ENCODE data around the gene GRWD1. TPM values are rescaled to one million over a fixed set of nuclear protein-coding genes. Genes with fewer than 3 reads are reported as not detected.
A peak's percentile ranks its signal among the peaks of the same experiment; 100 is the strongest.

Gene GRWD1
- total and polyA plus RNA-seq, 2 donors (not counting 1 experiment from before 2014, with no cell fraction given) = 10.6 to 40.7 TPM

DNA sequence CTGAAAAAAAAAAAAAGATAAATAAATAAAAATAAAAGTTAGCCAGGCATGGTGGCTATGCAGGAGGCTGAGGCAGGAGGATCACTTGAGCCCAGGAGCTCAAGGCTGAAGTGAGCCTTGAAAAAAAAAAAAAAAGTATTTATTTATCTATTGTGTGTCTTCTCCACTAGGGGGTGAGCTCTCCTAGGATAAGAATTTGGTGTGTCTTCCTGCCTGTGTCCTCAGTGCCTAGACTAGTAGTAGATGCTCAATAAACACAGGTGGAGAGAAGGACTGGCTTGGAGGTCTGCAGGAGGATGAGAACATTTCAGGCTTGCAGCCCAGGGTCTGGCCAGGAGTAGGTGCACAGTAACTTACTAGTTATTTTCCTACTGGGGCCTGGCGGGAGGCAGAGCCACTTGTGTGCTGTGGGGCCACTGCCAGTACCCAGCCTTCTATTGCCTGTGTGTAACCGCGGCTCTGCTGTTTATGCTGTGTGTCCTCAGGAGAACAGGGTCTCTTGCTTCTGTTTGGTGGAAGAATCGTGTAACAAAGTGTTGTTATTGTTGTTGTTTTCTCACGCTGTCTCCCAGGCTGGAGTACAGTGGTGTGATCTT is 60.5 kb downstream of the GRWD1 start:
- H3K4me3 Mint-ChIP-seq = no peak overlapping the region
- ChIA-PET CTCF (interaction anchor here (0.6 to 4.8 kb wide), 15 partner anchors 10 to 340 kb away, joined by 3 to 40 read pairs (median 4); partner anchors contain the start of genes CA11 and SPACA4), POLR2A (interaction anchor here (0.6 to 1.0 kb wide), 4 partner anchors 17 to 169 kb away, joined by 4 to 9 read pairs (median 4); no protein-coding TSS in a partner anchor)
- peak; percentile 58 for DNase-seq
- peaks cover 15% of the 10 kb centered on the region for H3K27me3 Mint-ChIP-seq
- H3K4me1 ChIP-seq (ENCODE audit: control insufficient read depth in 2 of 2, insufficient read depth in 2 of 2, low read length in 2 of 2) = peaks cover 24% of the 10 kb centered on the region in 2 donors
- no peak overlapping the region for H3K4me2 ChIP-seq (replicated peaks; ENCODE audit: low read depth, low read length, poor library complexity, severe bottlenecking)
- 97% methylated on average over 5 of the region's 5 CpGs for WGBS (ENCODE audit: insufficient coverage)
- no peaks in the 10 kb centered on the region for H3K36me3 ChIP-seq (replicated peaks in 1 of 2; ENCODE audit: control extremely low read depth in 1 of 2, control insufficient read depth in 1 of 2, extremely low read depth in 1 of 2, insufficient read depth in 2 of 2, low read length in 1 of 2)
- H4K20me1 ChIP-seq (ENCODE audit: control insufficient read depth, insufficient read depth, low read length, poor library complexity, severe bottlenecking) = no peaks in the 10 kb centered on the region
- peaks cover 0 to 18% (median 0%) of the 10 kb centered on the region in 3 donors for H3K9me3 ChIP-seq (ENCODE audit: control extremely low read depth in 1 of 3, control insufficient read depth in 2 of 3, insufficient read depth in 1 of 3, low read length in 2 of 3)
- H3K79me2 ChIP-seq (ENCODE audit: control insufficient read depth, insufficient read depth, low read length) = no peaks in the 10 kb centered on the region
- H3K27ac Mint-ChIP-seq = no peak overlapping the region
- H3K9me3 Mint-ChIP-seq (ENCODE audit: insufficient read depth) = no peaks in the 10 kb centered on the region
- intact Hi-C loops (cut with micrococcal nuclease) = loop anchor here (2.0 kb wide), 1 partner anchor 83 kb away; no protein-coding TSS in a partner anchor
- peaks cover 0 to 18% (median 2%) of the 10 kb centered on the region in 4 experiments for H3K27me3 ChIP-seq (replicated peaks in 1 of 4; ENCODE audit: control extremely low read depth in 1 of 4, control insufficient read depth in 3 of 4, insufficient read depth in 4 of 4, low read length in 3 of 4)
- peaks cover 27% of the 10 kb centered on the region for H3K4me1 Mint-ChIP-seq
- TF ChIP-seq, protein P1, sequence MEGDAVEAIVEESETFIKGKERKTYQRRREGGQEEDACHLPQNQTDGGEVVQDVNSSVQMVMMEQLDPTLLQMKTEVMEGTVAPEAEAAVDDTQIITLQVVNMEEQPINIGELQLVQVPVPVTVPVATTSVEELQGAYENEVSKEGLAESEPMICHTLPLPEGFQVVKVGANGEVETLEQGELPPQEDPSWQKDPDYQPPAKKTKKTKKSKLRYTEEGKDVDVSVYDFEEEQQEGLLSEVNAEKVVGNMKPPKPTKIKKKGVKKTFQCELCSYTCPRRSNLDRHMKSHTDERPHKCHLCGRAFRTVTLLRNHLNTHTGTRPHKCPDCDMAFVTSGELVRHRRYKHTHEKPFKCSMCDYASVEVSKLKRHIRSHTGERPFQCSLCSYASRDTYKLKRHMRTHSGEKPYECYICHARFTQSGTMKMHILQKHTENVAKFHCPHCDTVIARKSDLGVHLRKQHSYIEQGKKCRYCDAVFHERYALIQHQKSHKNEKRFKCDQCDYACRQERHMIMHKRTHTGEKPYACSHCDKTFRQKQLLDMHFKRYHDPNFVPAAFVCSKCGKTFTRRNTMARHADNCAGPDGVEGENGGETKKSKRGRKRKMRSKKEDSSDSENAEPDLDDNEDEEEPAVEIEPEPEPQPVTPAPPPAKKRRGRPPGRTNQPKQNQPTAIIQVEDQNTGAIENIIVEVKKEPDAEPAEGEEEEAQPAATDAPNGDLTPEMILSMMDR (IDR thresholded peaks at IDR 0.05) = peak; percentile 60
- no peak for TF ChIP-seq EZH2 (IDR thresholded peaks at IDR 0.05; ENCODE audit: borderline replicate concordance, insufficient read depth, low read depth, low read length, poor library complexity, severe bottlenecking)
- H3K9ac ChIP-seq (ENCODE audit: low read length) = no peak overlapping the region
- no peak overlapping the region for H3K27ac ChIP-seq (ENCODE audit: low read length in 2 of 2)
- no peak overlapping the region for H3K4me3 ChIP-seq (ENCODE audit: control extremely low read depth in 1 of 5, extremely low read depth in 1 of 5, insufficient read depth in 1 of 5, low read depth in 2 of 5, low read length in 4 of 5)
- H2AFZ ChIP-seq (ENCODE audit: insufficient read depth, low read depth, low read length, poor library complexity, severe bottlenecking) = no peak overlapping the region
- no peak for ATAC-seq (ENCODE audit: low read depth)

Other genes with a start within 250 kb of the GRWD1 start
- 161 and 164 TPM in 2 replicates for gene CARD8, start 190.1 kb upstream of the GRWD1 start, total RNA-seq
- gene CARD8, start 190.1 kb upstream of the GRWD1 start, polyA plus RNA-seq = 92.0 and 121 TPM in 2 replicates
- 0.59 and 0.70 TPM in 2 replicates for gene ZNF114, start 175.9 kb upstream of the GRWD1 start, total RNA-seq
- 0.04 and 0.12 TPM in 2 replicates for gene ZNF114, start 175.9 kb upstream of the GRWD1 start, polyA plus RNA-seq
- 305 and 326 TPM in 2 replicates for gene EMP3, start 120.4 kb upstream of the GRWD1 start, total RNA-seq
- gene EMP3, start 120.4 kb upstream of the GRWD1 start, polyA plus RNA-seq = 595 and 895 TPM in 2 replicates
- gene TMEM143, start 82.0 kb upstream of the GRWD1 start, total RNA-seq = 30.0 and 34.5 TPM in 2 replicates
- gene TMEM143, start 82.0 kb upstream of the GRWD1 start, polyA plus RNA-seq = 34.3 and 42.5 TPM in 2 replicates
- not detected in 2 replicates for gene SYNGR4, start 81.6 kb upstream of the GRWD1 start, total RNA-seq
- not detected in 2 replicates for gene SYNGR4, start 81.6 kb upstream of the GRWD1 start, polyA plus RNA-seq
- gene KDELR1, start 54.4 kb upstream of the GRWD1 start, total RNA-seq = 60.5 and 62.7 TPM in 2 replicates
- 33.3 and 34.0 TPM in 2 replicates for gene KDELR1, start 54.4 kb upstream of the GRWD1 start, polyA plus RNA-seq
- gene GRIN2D, start 52.3 kb upstream of the GRWD1 start, total RNA-seq = not detected in 2 replicates
- gene GRIN2D, start 52.3 kb upstream of the GRWD1 start, polyA plus RNA-seq = not detected in 2 replicates
- gene KCNJ14, start 9.6 kb downstream of the GRWD1 start, total RNA-seq = 2.1 and 2.3 TPM in 2 replicates
- 1.5 and 2.1 TPM in 2 replicates for gene KCNJ14, start 9.6 kb downstream of the GRWD1 start, polyA plus RNA-seq
- gene CYTH2, start 23.4 kb downstream of the GRWD1 start, total RNA-seq = 56.0 and 62.6 TPM in 2 replicates
- gene CYTH2, start 23.4 kb downstream of the GRWD1 start, polyA plus RNA-seq = 31.4 and 40.7 TPM in 2 replicates
- 1.6 and 1.9 TPM in 2 replicates for gene LMTK3, start 65.9 kb downstream of the GRWD1 start, total RNA-seq
- 0.19 and 0.25 TPM in 2 replicates for gene LMTK3, start 65.9 kb downstream of the GRWD1 start, polyA plus RNA-seq
- not detected in 2 replicates for gene SULT2B1, start 106.2 kb downstream of the GRWD1 start, total RNA-seq
- gene SULT2B1, start 106.2 kb downstream of the GRWD1 start, polyA plus RNA-seq = not detected in 2 replicates
- gene SPACA4, start 160.8 kb downstream of the GRWD1 start, total RNA-seq = not detected in 2 replicates
- not detected in 2 replicates for gene SPACA4, start 160.8 kb downstream of the GRWD1 start, polyA plus RNA-seq
- gene FAM83E, start 169.1 kb downstream of the GRWD1 start, total RNA-seq = 1.5 and 4.1 TPM in 2 replicates
- 0.12 and 0.15 TPM in 2 replicates for gene FAM83E, start 169.1 kb downstream of the GRWD1 start, polyA plus RNA-seq
- 2,217 and 2,248 TPM in 2 replicates for gene RPL18, start 173.2 kb downstream of the GRWD1 start, total RNA-seq
- gene RPL18, start 173.2 kb downstream of the GRWD1 start, polyA plus RNA-seq = 3,187 and 4,393 TPM in 2 replicates
- gene SPHK2, start 173.5 kb downstream of the GRWD1 start, total RNA-seq = 45.4 and 47.3 TPM in 2 replicates
- gene SPHK2, start 173.5 kb downstream of the GRWD1 start, polyA plus RNA-seq = 14.2 and 17.0 TPM in 2 replicates
- 33.0 and 33.2 TPM in 2 replicates for gene DBP, start 191.4 kb downstream of the GRWD1 start, total RNA-seq
- 14.9 and 23.5 TPM in 2 replicates for gene DBP, start 191.4 kb downstream of the GRWD1 start, polyA plus RNA-seq
- gene CA11, start 200.2 kb downstream of the GRWD1 start, total RNA-seq = 25.7 and 27.7 TPM in 2 replicates
- 6.2 and 6.5 TPM in 2 replicates for gene CA11, start 200.2 kb downstream of the GRWD1 start, polyA plus RNA-seq
- gene NTN5, start 227.0 kb downstream of the GRWD1 start, total RNA-seq = 1.2 and 2.5 TPM in 2 replicates
- 1.8 and 3.0 TPM in 2 replicates for gene NTN5, start 227.0 kb downstream of the GRWD1 start, polyA plus RNA-seq
- gene FUT2, start 250.0 kb downstream of the GRWD1 start, total RNA-seq = not detected in 2 replicates
- not detected in 2 replicates for gene FUT2, start 250.0 kb downstream of the GRWD1 start, polyA plus RNA-seq

All from B cell (primary cell).